ENCODE results near the gene PLCB3. TPM values are rescaled to one million over a fixed set of nuclear protein-coding genes. Genes with fewer than 3 reads are reported as not detected.

Gene PLCB3
- total and polyA plus RNA-seq, 2 of the 13 experiments (the other 11 are each of a cell fraction or from before 2014, with no cell fraction given): 7.5 to 13.8 TPM

- TF ChIP-seq, protein P1, sequence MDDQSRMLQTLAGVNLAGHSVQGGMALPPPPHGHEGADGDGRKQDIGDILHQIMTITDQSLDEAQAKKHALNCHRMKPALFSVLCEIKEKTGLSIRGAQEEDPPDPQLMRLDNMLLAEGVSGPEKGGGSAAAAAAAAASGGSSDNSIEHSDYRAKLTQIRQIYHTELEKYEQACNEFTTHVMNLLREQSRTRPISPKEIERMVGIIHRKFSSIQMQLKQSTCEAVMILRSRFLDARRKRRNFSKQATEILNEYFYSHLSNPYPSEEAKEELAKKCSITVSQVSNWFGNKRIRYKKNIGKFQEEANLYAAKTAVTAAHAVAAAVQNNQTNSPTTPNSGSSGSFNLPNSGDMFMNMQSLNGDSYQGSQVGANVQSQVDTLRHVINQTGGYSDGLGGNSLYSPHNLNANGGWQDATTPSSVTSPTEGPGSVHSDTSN (CRISPR knock-in tag; IDR thresholded peaks at IDR 0.05; ENCODE audit: borderline replicate concordance): 0 out of 2 replicates have a peak, but pooled peaks have one; percentile 37
- no peak for TF ChIP-seq NRL (CRISPR knock-in tag; IDR thresholded peaks at IDR 0.05; ENCODE audit: borderline replicate concordance)
- TF ChIP-seq ZBTB46 (CRISPR knock-in tag; IDR thresholded peaks at IDR 0.05; ENCODE audit: borderline replicate concordance): 0 out of 2 replicates have a peak, but pooled peaks have one; percentile 68
- TF ChIP-seq, protein P2, sequence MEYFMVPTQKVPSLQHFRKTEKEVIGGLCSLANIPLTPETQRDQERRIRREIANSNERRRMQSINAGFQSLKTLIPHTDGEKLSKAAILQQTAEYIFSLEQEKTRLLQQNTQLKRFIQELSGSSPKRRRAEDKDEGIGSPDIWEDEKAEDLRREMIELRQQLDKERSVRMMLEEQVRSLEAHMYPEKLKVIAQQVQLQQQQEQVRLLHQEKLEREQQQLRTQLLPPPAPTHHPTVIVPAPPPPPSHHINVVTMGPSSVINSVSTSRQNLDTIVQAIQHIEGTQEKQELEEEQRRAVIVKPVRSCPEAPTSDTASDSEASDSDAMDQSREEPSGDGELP (IDR thresholded peaks at IDR 0.05; ENCODE audit: borderline replicate concordance, low read depth): 0 out of 2 replicates have a peak, but pooled peaks have one; percentile 41
- peak; percentile 78; the same call in 1 of the 2 replicates for TF ChIP-seq ZBTB7A (CRISPR knock-in tag; IDR thresholded peaks at IDR 0.05)
- no peak for TF ChIP-seq RNF219 (CRISPR knock-in tag; IDR thresholded peaks at IDR 0.05)
- TF ChIP-seq ZBTB43 (CRISPR knock-in tag; conservative IDR thresholded peaks at IDR 0.05): peak; percentile 64; the same call in 1 of the 2 replicates
- TF ChIP-seq USF2 (IDR thresholded peaks at IDR 0.05; ENCODE audit: low read depth, low read length): no peak
- no peak; the same call in 1 of the 2 replicates for TF ChIP-seq USF2 (CRISPR knock-in tag; IDR thresholded peaks at IDR 0.05; ENCODE audit: borderline replicate concordance)
- peak; percentile 10; the same call in 1 of the 2 replicates for TF ChIP-seq SOX5 (CRISPR knock-in tag; IDR thresholded peaks at IDR 0.05; ENCODE audit: borderline replicate concordance)
- no peak for TF ChIP-seq NONO (IDR thresholded peaks at IDR 0.05)
- peak; percentile 92 for TF ChIP-seq NONO (CRISPR knock-in tag; conservative IDR thresholded peaks at IDR 0.05)
- TF ChIP-seq SOX13 (IDR thresholded peaks at IDR 0.05): no peak
- peak in 1 of 2 experiments; percentile 13; a peak in 1 of 4 replicates for TF ChIP-seq SOX13 (CRISPR knock-in tag; conservative IDR thresholded peaks at IDR 0.05 in 1 of 2, IDR thresholded peaks at IDR 0.05 in 1 of 2)
- TF ChIP-seq MYPOP (CRISPR knock-in tag; IDR thresholded peaks at IDR 0.05): peak; percentile 31; the same call in 1 of the 2 replicates
- no peak for TF ChIP-seq DPF2 (CRISPR knock-in tag; IDR thresholded peaks at IDR 0.05; ENCODE audit: borderline replicate concordance, low read depth)
Measured at GRCh38 chr11:64225608-64226506, 25.5 kb upstream of the PLCB3 start, which contains the start of the genes NUDT22 and TRPT1 (continued).
